ENCODE results near the gene GRIK4. TPM values are rescaled to one million over a fixed set of nuclear protein-coding genes. Genes with fewer than 3 reads are reported as not detected.
"Not testable (repeated sequence)": the region's sequence is repeated elsewhere in the genome, so short reads cannot be mapped to it uniquely, and the experiment has no call there.

Gene GRIK4
- total RNA-seq, 1 donor from 2014 or later: under 0.01 TPM

DNA sequence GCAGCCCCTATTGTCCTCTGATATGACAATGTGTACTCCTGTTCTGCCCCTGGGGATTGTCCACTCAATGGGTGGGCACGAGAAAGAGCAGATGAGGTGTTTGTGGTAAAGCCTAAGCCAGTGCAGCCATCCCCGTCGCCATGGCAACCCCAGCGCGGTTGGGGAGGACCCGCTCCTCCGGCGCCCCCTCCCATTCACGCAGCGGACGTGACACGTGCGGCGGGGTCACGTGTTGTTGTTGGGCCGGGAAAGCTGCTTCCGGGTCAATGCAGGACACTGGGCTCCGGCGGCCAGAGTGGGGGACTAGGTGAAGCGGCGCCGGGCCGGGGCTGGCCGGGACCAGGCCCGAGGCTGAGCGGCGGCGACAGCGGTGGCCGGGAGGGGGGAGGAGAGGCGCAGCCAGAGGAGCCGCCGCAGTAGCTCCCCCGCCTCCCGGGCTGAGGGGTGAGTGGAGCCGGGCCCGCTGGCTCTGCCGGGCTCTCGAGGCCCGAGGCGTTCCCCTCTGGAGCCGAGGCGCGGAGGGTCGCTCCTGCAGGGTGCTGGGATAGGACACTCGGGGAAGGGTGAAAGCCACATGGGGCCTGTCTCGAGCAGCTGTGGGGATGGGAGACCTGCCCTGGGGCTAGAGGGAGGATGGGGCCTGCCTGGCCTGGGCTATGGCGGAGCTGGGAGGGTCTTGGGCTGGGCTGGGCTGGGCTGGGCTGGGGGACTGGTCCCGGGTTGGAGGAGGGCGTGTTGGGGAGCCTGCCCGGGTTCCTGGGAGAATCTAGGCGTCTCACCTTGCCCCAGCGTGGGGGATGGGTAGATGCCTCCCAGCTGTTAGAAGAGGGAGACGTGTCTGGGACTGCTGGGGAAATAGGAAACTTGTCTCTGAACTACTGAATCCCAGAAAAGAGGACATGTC, 512.6 kb downstream of the GRIK4 start, which contains the start of gene TBCEL:
TBCEL (plus strand) TSS at position 255 of the 904 bp plus-strand sequence. CDS start 21,589 bp downstream, outside the sequence.
- peak; percentile 91 for DNase-seq

DNA sequence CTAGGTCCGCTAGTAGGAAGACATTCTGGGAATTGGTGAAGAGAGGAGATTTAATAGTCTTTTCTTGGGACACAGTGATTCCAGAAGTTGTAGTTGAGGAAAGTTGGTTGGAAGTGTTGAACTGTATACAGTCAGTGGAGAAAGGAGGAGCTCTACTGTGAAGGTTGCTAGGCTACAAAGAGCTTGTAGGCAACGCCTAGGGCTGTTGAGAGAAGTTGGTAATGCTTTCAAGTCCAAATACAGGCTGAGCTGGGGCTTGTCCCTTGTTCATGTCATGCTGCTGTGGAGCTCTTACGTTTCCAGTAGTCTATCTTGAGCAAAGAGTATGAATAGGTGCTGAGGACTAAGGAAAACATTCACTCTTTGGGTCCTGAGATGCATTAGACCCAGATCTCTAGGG, 513.4 kb downstream of the GRIK4 start:
- no peak for DNase-seq

DNA sequence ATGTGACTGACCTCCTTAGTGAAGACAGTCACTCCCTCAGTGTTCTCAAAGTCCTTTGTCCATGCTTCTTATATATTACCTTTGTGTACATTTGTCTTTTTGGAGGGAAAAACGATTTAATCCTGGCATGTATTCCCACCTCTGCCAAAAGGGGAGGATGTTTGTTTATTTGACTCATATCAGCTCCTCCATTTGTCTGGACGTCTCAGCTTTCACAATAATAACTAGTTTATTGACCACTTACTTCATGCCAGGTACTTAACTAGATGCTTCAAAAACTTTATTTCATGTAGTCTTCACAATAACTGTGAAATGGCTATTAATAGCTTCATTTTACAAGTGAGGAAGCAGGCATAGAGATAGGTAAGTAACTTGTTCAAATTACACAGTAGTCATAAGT, 517.6 kb downstream of the GRIK4 start:
- no peak for DNase-seq

DNA sequence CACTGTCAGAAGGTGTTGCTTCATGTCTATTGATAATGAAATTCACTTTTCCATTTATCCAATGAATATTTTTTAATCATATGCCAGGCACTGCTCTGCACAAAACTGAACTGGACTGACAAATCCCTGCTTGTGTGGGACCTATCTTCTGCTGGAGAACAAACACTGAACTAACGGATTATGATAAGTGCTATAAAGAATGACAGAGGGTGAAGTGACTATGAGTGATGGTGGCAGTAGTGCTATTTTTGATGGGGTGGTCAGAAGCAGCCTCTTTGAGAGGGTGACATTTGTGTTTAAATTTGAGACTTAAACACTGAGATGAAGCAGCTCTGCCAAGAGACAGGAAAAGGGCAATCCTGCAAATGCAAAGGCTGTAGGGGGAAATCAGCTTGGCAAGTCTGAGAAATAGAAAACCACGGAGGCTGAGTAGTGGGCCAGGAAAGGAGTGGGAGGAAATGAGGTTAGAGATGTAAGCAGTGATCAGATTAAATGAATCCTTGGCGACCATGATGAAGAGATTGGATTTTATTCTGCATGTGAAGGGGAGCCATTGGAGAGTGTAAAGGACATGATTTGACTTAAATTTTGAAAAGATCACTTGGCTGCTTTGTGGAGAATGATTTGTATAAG, 518.4 kb downstream of the GRIK4 start:
- no peak for DNase-seq

DNA sequence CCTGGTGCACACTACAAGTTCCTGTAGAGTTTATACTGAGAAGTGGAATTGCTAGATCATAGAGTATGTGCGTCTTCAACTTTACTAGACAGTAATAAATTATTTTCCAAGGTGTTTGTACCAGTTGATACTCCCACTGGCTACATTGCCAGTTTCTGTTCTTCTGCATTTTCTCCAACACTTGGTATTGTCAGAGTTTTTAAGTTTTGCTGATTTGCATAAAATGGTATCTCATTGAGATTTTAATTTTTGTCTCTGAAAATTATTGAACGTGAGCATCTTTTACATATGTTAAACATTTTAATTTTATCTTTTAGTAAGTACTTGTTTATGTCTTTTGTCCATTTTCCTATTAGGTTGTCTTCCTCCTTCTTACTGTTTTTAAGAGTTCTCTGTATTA, 519.6 kb downstream of the GRIK4 start:
- DNase-seq: no peak

DNA sequence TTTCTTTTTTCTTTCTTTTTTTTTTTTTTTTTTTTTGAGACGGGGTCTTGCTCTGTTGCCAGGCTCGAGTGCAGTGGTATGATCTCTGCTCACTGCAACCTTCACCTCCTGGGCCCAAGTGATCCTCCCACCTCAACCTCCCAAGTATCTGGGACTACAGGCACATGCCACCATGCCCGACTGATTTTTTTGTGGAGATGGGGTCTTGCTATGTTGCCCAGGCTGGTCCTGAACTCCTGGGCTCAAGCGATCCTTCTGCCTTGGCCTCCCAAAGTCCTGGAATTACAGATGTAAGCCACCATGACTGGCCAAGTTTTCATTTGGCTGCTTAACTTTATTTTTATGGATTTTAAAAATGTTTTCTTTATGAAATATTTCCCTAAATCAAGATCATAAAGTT, 520.1 kb downstream of the GRIK4 start:
- not testable (repeated sequence) for DNase-seq

DNA sequence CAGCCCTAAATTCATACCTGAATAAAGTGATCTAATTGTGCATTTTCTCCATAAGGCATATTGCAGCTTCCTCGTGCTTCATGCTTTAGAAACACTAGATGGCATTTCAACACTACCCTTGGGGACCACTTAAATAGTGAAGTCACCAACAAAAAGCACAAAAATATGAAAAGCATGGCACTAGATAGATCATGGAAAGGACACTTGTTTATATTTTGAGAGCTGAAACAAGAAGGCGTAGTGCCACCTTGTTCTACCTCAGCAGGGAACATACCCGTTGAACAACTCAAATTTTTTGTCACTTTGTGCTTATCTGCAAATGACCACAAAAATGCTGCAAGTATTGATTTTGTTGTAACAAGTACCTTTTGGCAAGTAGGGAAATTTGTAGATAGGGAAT, 521.0 kb downstream of the GRIK4 start:
- peak; percentile 10 for DNase-seq

DNA sequence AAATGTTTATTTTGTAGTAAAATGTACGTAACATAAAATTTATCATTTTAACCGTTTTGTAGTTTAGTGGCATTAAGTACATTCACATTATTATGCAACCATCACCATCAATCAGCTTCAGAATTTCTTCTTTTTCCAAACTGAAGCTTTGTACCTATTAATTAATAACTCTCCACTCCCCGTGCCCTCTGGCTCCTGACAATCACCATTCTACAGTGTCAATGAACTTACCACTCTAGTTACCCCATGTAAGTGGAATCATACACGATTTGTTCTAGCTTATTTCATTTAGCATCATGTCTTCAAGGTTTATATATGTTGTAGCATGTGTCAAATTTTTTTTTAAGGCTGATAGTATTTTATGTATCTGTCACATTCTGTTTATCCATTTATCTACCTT, 522.1 kb downstream of the GRIK4 start:
- no peak for DNase-seq

DNA sequence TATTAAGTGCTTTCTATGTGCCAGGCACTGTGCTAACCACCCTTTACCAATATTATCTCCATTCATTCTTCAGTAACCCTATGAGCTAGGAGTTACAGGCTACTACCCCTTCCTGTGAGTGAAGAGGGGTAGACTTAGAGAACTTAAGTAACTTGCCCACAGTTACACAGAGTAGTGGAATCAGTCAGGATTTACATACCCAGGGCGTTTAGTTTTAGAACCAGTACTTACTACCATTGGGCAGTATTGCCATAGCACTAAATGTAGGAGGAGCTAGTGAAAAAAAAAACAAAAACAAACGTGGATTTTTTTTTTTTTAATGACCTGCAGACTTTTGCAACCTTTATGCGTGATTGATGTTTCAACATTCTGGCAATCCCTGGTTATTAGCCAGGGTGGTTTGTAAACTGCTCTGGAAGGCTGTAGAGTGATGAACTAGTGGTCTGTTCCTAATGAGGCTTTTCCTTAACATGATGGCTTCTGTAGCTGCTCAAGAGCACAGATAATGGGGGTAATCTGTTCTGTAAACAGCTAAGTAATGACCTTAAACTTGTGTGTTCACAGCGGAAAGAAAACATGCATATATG, 523.7 kb downstream of the GRIK4 start:
- no peak for DNase-seq

DNA sequence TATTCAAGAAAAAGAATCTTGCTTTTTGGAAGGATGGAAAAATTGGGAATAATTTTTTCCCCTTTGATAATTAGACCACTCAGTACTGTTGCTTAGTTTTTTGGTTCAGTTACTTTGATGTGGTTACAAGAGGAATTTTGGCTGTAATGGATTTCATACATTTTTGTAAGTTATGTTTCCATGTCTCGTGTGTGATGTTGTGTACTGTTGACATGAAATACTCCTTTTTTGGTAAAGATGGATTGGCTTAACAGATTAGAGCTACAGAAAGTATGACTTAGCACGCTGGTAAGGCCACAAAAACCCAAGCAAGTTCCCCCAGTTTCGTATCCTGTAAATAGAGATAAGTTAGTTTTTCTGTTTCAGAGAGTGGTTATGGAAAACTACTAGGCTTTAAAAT, 524.2 kb downstream of the GRIK4 start:
- DNase-seq: no peak

DNA sequence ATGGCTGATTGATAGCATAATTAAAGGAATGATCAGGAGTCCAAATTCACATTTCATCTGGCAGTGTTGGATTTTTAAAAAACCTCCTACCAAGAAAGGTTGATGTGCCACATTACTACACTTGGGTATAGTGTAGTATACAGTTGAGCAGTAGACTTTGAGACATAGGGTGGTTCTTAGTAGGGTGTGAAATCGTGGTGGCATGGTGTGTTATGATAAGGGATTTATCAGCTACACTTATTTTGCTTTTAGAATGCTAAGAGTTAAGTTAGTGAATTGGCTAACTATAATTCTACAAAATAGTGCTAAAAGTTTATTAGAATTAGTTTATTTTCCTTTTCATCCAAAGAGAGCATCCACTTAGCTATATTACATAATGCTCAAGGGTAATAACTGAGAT, 525.5 kb downstream of the GRIK4 start:
- no peak for DNase-seq

Other genes with a start within 250 kb of the GRIK4 start
- 6.3 and 8.5 TPM in 2 replicates for gene TLCD5, start 186.4 kb upstream of the GRIK4 start, total RNA-seq
- gene ARHGEF12, start 175.3 kb upstream of the GRIK4 start, total RNA-seq: 159 and 202 TPM in 2 replicates